NCI-H2029 (cell line): ENCODE results near the gene STRN.
"Not testable (repeated sequence)": the region's sequence is repeated elsewhere in the genome, so short reads cannot be mapped to it uniquely, and the experiment has no call there.

ENCODE experiments used
- DNase-seq: peaks from one replicate; lab custom pipeline; 2025; lab: John Stamatoyannopoulos, UW

Gene STRN

GRCh38 chr2:36964496-36965058 lies 1.8 kb downstream of the STRN start:
- DNase-seq, result no peak

GRCh38 chr2:36963734-36964133 lies 2.6 kb downstream of the STRN start:
- DNase-seq, result no peak

- no peak for DNase-seq
These were observed 3.2 kb downstream of the STRN start for GRCh38 chr2:36963106-36963505.

GRCh38 chr2:36960773-36961172 lies 5.6 kb downstream of the STRN start:
- DNase-seq, result no peak

- no peak for DNase-seq
These were observed 6.2 kb downstream of the STRN start for GRCh38 chr2:36960005-36960675.

- no peak for DNase-seq
These were observed 11.2 kb downstream of the STRN start for GRCh38 chr2:36954977-36955607.

- DNase-seq, result no peak
These were observed 13.6 kb downstream of the STRN start for GRCh38 chr2:36952748-36953197.

- DNase-seq, result no peak
These were observed 14.8 kb downstream of the STRN start for GRCh38 chr2:36951574-36951973.

- no peak for DNase-seq
These were observed 15.3 kb downstream of the STRN start for GRCh38 chr2:36951027-36951518.

GRCh38 chr2:36949845-36950244 lies 16.5 kb downstream of the STRN start:
- DNase-seq, result no peak

GRCh38 chr2:36945240-36945639 lies 21.1 kb downstream of the STRN start:
- not testable (repeated sequence) for DNase-seq

- no peak for DNase-seq
These were observed 24.5 kb downstream of the STRN start for GRCh38 chr2:36941867-36942266.

- not testable (repeated sequence) for DNase-seq
These were observed 29.8 kb downstream of the STRN start for GRCh38 chr2:36936526-36936925.

- DNase-seq, result not testable (repeated sequence)
These were observed 34.6 kb downstream of the STRN start for GRCh38 chr2:36931688-36932087.

GRCh38 chr2:36930787-36931410 lies 35.4 kb downstream of the STRN start:
- peak; percentile 6 for DNase-seq

GRCh38 chr2:36926175-36927132 lies 39.9 kb downstream of the STRN start:
- DNase-seq, result not testable (repeated sequence)

GRCh38 chr2:36922629-36923028 lies 43.7 kb downstream of the STRN start:
- not testable (repeated sequence) for DNase-seq

GRCh38 chr2:36921984-36922383 lies 44.4 kb downstream of the STRN start:
- DNase-seq, result no peak

GRCh38 chr2:36919041-36919837 lies 47.1 kb downstream of the STRN start:
- DNase-seq, result no peak

GRCh38 chr2:36918307-36918706 lies 48.0 kb downstream of the STRN start:
- DNase-seq, result no peak

- DNase-seq, result no peak
These were observed 50.7 kb downstream of the STRN start for GRCh38 chr2:36915627-36916026.
